HG03439 (cell line): Measurements from ENCODE around the gene CTSD.

Experiments used
- ATAC-seq: cut with Tn5 transposase; IDR thresholded peaks from one replicate; pipeline ENCODE4 v1.9.1; 2021; ENCODE audit warnings: mild to moderate bottlenecking, moderate library complexity; ENCODE audit not compliant: unreplicated experiment

CTSD gene

DNA sequence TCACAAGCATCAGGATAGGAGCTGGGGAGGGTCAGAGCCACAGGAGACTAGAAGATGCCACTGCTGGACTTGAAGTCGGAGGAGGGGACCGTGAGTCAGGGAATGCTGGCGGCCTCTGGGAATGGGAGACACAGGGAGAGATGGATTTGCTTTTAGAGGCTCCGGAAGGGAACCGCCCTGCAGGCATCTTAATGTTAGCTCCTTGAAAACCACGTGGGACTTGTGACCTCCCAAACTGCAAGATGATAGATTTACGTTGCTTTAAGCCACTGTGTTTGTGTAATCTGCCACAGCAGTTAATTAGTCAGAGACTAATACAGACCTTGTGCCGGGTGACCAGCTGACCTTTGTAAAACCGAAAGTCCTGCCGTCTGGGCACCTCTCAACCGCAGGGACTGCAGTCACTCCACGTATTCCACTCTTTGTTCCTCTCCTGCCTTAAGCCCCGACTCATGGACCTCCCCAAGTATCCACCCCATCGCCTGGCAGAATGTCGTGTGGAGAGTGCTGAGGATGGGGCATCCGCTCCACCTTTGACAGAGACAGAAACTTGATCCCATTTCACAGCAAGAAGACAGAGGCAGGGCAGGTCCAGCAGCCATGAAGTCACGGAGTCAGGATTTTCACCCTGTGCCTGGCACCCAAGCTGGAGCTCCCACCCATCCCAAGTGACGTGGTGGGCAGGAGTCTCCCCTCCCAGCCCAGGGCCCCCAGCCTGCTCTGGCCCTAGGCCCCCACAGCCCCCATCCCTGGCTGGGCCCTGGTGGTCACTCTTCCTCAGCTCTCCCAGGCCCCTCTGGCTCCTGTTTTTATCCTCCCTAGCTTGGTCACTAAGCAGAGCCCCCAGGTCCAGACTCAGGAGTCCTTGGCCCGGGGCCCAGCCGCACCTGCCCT lies 19.4 kb upstream of the CTSD start:
- ATAC-seq, result no peak

- ATAC-seq, result no peak
Observed at GRCh38 chr11:1782031-1782590, 18.4 kb upstream of the CTSD start.

GRCh38 chr11:1781593-1781975 lies 17.9 kb upstream of the CTSD start:
- no peak for ATAC-seq

GRCh38 chr11:1780700-1781592 lies 17.2 kb upstream of the CTSD start:
- no peak for ATAC-seq

DNA sequence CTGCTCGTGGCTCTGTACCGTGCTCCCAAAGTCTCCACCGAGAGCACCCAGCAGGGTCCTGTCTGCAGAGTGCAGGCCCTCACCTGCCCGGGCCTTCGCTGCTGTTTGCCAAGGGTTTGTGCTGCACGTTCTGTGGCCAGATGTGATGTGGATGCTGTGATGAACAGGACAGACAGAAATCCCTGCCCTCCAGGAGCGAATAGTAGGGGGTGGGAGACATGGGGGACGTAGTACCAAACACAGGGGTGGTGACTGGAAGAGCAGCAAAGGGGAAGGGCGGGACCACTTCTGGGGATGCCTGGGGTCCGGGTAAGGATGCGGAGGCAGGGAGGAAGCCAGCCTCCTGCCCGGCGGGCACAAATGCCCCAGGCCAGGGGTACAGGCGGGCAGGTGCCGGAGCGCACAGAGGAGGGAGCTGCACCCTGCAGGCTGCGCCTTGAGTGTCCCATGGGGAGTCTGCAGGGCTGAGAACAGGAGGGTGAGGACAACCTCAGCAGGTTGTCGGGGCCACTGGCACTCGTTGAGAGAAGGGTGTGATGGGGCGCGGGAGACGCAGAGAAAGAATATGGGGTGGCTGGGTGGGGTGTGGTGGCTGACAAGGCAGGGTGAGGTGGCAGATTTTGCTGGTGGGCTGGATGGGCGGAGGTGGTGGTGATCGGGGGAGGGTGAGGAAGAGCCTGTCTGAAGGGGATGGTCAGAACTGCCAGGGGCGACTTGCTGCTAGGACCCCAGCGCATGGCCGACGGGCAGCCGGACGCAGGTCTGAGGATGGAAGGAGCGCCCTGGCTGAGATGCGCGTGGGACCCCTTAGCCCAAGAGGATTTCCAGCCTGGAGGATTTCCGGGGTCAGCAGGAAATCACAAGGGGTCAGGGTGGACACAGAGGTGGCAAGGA lies 16.3 kb upstream of the CTSD start:
- ATAC-seq, result no peak

DNA sequence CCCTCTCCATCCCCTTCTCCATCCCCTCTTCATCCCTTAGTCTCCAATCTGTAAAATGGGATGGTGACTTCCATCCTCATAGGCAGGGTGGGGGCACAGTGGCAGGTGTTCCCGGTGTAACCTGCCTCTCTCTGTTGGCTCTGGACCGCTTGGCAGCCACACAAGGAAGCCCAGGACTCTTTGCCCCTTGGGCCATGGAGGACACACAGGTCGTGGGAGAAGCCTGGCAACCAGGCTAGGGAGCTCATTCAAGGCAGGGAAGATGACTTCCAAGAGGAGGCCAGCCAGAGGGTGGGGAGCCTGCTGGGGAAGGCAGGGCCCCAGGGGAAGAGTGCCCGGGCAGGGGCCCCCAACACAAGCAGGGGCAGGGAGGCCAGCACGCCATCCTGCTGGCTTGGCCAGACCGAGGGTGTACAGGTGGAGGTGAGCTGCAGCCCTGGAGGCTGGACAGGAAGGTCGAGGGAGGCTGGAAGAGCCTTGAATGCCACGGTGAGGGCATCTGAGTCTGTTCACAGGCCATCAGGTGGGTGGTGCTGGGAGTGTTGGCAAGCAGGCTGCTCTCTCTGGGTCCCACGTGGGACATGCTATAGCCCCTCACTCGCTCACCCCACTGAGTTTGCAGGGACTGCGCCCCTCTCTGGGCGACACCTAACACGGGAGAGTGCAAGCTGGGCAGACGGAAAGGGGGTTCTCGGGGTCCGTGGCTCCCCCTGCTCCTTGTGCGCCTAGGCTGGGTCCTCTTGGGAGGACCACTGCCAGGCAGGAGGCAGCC lies 15.5 kb upstream of the CTSD start:
- ATAC-seq, result no peak

DNA sequence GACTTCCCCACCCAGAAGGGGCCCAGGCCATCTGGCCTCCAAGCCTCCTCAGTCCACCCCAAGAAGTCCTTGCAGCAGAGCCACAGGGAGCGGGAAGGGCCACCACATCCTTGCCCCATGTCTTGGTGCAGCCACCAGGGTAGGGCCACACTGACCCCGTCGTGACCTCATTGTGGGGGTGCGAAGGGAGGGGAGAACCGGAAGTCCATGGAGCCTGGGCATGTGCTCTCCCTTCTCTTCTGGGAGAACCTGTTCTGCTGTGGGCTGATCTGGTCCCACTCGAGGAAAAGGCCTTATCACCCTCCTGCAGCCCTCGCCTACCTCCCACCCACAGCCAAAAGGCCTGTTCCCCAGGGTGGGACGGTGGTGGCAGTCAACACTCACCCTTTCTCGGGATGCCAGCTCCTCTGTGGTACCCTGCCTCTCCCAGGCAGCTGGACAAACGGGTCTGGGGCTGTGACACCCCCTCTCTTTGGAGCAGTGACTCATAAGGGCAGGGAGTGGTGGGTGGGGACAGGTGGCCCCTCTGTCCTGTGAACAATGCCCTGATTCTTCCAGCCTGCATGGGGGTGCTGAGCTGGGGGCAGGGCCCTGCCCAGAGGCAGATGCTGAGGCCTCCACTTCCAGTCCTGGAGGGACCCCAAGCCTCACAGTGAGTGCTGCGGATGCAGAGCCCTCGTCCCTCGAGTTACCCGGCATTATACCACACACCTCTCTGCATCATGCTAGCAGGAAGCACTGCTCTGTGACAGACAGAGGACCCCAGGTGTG lies 14.6 kb upstream of the CTSD start:
- ATAC-seq, result no peak

DNA sequence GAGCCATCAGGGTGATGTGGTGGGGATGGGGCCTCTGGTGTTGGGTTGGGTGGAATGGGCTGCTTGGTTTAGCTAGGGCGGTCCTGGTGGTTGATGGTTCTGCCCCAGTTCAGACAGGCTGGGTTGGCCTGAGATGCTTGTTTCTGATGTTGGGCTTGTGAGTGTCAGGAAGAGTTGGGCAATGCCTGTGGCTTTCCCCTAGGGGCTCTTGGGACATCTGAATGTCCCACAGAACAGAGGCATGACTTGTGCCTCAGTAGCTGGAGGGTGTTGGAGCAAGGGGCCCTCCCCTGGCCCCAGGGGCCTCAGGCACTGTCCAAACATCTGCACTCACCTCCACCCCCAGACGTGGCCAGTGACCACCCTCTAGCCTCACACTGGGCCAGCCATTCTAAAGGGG lies 14.0 kb upstream of the CTSD start:
- no peak for ATAC-seq

DNA sequence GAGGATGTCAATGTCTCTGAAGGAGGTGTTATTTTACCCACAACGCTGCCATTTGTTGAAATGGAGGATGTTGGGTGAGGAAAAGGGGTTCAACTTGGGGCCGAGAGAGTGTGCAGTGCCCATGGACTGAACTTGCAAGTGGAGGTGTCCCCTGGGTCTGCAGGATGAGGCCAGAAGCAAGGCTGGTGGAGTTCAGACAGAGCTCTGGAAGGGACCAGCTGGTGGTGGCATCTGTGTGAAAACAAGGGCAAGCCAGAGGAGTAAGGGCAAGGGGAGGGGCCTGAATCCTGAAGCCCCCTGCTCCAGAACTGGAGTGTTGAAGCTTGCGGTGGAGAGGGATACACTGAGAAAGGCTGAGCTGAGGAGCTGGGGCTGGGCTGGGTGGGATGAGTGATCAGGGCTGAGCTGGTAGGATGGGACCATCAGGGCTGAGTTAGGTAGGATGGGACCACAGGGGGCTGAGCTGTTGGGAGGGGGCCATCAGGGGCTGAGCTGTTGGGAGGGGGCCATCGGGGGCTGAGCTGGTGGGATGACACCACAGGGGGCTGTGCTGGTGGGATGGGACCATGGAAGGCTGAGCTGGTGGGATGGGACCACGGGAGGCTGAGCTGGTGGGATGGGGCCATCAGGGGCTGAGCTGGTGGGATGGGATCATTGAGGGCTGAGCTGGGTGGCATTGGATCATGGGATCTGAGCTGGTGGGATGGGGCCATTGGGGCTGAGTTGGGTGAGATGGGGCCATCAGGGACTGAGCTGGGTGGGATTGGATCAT lies 13.4 kb upstream of the CTSD start:
- ATAC-seq, result no peak

DNA sequence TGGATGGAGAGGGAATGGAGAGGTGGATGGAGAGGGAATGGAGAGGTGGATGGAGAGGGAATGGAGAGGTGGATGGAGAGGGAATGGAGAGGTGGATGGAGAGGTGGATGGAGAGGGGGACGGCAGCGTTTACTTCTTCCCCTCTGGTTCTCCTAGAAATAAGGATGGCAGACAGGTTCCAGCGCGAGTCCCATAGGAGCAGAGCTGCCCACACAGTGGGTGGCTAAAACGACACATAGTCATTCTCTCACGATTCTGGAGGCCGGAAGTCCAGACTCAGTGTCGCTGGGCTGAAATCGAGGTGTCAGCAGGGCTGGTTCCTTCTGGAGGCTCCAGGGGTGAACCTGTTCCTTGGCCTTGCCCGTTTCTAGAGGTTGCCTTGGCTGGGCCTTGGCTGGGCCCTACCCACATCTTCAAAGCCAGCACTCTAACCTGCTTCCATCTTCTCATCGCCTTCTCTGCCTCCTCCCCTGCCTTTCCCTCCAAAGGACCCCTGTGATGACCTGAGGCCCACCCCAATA lies 12.7 kb upstream of the CTSD start:
- ATAC-seq, result no peak

DNA sequence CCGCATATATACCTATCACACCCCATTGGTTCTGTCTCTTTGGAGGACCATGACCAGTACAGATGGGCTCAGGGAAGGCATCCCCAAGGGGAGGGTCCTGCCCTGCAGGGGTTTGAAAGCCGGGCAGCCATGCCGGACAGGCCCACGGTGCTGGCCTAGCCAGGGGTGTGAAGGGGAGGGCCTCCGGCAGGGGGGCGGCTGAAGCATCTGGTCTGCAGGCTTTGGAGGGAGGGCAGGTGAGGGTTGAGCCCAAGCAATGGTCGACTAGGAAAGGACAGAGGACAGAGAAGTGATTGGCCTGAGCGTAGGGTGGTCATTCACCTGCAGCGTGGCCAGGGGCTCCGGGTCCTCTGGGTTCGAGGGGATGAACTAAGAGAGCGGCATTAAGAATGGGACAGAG lies 11.2 kb upstream of the CTSD start:
- no peak for ATAC-seq

DNA sequence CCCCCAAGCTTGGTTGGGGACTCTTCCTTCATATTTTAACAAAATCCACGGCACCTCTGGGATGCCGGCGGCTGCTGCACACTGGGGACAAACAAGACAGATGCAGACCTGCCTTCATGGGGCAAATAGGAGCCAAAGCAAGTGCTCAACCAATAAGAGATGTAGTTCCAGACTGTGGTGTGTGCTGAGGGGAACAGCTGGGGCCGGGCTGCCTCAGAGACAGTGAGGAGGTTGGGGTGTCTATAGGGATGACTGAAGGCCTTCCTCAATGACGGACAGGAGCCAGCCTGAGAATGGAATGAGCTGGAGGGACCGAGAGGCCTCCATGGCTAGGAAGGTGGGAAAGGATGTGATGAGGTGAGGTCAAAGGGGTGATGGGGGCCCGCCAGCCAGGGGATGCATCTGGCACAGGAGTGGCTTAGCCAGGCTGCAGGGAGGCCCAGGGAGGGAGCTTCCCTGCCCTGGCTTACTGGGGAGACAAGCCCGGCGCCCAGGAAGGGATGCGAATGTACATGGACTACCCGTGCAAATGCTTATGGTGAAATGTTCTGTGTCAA lies 10.3 kb upstream of the CTSD start:
- ATAC-seq, result no peak

GRCh38 chr11:1773131-1773993 lies 9.6 kb upstream of the CTSD start:
- ATAC-seq, result no peak

GRCh38 chr11:1772270-1773130 lies 8.8 kb upstream of the CTSD start:
- no peak for ATAC-seq

GRCh38 chr11:1771700-1772099 lies 8.0 kb upstream of the CTSD start:
- no peak for ATAC-seq

GRCh38 chr11:1771273-1771672 lies 7.5 kb upstream of the CTSD start:
- no peak for ATAC-seq
